Hematopoietic multipotent progenitor cell treated with erythropoietin and hydrocortisone succinate and interleukin-3 and kit ligand, for 17 days (in vitro differentiated cells): ENCODE measurements around the gene SMARCB1.

Experiments used
- DNase-seq: peaks from one replicate; pipeline ENCODE4 v3.0.0-alpha.2; 2015; ENCODE audit warnings: low spot score

SMARCB1 gene

GRCh38 chr22:23803001-23803819, 16.4 kb downstream of the SMARCB1 start:
- no peak for DNase-seq

- no peak for DNase-seq
Measured at GRCh38 chr22:23804781-23805291, 18.1 kb downstream of the SMARCB1 start.

DNA sequence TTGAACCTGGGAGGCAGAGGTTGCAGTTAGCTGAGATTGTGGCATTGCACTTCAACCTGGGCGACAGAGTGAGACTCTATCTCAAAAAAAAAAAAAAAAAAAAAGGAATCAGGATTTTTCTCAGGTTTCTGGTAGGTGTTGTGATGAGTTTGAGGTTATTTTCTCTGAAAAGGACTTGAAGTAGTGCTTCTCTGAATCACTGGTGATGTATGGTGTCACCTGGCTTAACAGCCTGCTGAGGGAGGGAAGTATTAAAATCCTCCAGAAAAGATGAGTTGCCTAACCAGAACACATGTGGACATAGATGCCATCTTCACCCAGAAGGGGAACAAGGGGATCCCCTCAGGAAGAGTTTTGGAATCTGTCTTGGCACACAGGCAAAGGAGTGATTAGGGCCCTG, 20.1 kb downstream of the SMARCB1 start:
- DNase-seq, result no peak

- DNase-seq, result no peak
Measured at GRCh38 chr22:23812378-23812777, 25.6 kb downstream of the SMARCB1 start.

GRCh38 chr22:23815541-23816155, 28.9 kb downstream of the SMARCB1 start:
- DNase-seq, result no peak

DNA sequence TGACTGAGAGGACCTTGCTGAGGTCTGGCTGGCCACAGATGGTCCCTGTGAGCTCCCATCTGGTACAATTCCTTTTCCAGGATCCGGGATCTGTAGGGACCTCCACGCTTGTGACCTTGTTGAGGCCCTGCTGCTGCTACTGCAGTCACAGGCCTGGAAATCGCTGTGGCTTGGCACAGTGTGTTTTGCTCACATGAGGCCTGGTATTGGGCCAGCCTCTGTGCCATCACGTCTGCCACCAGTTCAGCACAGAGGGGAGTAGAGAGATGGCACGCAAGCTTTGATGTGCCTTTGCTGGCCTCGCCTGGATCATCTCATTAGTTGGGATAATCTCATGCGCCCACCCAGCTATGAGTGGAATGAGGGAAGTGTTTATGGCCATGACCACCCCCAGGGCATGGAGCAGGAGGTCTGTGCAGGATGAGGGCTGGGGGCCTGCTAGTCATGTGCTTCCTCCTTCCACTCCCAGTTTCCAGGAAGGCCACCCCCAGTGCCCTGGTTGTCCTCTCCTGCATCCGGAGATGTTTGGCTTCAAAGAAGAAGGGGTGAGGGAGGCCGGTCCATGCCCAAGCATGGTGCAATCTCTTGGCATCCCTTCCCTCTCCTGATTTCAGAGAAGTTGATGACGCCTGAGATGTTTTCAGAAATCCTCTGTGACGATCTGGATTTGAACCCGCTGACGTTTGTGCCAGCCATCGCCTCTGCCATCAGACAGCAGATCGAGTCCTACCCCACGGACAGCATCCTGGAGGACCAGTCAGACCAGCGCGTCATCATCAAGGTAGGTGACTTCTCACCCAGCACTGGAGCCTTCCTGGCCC, 29.6 kb downstream of the SMARCB1 start:
- no peak for DNase-seq

DNA sequence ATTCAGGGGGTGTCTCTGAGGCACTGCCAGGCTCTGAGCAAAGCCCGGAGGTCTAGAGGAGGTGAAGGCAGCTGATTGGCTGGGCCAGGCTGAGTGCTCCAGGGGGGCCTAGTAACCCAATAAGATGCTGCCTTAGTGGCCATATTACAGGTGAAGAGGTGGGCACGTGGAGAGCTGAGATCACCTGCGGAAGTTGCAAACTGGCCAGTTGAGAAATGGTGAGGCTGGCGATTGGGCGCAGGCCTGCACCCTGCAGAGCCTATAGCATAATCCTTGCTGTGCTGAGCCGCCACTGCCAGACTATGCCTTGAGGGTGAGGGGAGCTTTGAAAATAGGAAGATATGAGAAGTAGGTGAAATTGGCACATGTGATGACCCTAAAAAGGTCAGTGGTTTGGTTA, 30.4 kb downstream of the SMARCB1 start:
- DNase-seq, result no peak

- no peak for DNase-seq
Measured at GRCh38 chr22:23818541-23818940, 31.8 kb downstream of the SMARCB1 start.

- no peak for DNase-seq
Measured at GRCh38 chr22:23820748-23821211, 34.0 kb downstream of the SMARCB1 start.

DNA sequence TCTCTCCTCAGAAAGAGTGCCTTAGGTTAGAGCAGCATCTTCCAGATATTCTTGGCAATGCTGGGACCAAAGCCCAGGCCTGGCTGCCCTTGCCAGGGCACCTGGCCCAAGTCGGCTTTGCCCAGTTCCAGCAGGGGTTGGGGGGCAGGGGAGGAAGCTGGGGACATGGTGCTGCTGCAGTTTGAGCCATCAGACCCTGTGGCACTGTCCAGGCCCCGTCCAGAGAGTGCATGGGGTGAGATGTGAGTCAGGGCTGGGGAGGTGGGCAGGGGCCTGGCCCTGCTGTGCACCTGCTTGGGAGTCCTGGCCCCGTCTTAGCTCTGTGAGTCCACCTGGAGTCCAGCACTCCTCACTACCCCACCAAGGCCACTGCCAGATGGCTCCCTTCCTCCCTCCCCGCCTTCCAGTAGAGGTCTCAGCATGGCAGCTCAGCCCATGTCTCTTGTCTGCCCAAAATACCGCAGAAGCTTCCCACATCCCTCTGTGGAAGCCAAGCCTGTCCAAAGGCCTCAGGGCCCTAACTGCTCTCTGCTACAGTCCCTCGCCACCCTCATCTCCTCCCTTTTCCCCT, 35.4 kb downstream of the SMARCB1 start:
- no peak for DNase-seq

GRCh38 chr22:23823331-23823791, 36.6 kb downstream of the SMARCB1 start:
- no peak for DNase-seq

- no peak for DNase-seq
Measured at GRCh38 chr22:23824476-23825245, 37.9 kb downstream of the SMARCB1 start.

DNA sequence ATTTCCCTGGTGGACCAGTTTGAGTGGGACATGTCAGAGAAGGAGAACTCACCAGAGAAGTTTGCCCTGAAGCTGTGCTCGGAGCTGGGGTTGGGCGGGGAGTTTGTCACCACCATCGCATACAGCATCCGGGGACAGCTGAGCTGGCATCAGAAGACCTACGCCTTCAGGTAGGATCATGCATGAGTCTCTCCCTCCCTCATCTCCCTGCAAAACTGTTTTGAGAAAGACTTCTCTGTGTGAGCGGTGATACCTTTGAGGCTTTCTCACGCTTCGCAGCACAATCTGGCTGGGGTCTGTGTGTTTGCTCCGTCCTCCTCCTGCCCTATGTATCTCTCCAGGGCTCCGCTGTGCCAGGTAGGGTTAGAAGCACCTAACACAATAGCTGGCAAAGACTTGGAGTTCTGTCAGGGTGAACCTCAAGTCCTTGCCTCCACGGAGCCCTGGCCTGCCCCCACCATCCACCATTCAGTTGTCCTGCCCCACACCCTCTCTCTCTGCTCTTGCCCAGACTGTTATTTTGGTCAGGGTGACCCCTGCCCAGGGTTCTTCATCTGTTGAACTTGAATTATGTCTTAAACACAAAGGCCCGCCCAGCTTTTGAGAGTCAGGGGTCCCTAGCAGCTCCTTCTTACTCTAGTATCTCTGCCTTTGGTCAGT, 38.6 kb downstream of the SMARCB1 start:
- DNase-seq, result no peak

DNA sequence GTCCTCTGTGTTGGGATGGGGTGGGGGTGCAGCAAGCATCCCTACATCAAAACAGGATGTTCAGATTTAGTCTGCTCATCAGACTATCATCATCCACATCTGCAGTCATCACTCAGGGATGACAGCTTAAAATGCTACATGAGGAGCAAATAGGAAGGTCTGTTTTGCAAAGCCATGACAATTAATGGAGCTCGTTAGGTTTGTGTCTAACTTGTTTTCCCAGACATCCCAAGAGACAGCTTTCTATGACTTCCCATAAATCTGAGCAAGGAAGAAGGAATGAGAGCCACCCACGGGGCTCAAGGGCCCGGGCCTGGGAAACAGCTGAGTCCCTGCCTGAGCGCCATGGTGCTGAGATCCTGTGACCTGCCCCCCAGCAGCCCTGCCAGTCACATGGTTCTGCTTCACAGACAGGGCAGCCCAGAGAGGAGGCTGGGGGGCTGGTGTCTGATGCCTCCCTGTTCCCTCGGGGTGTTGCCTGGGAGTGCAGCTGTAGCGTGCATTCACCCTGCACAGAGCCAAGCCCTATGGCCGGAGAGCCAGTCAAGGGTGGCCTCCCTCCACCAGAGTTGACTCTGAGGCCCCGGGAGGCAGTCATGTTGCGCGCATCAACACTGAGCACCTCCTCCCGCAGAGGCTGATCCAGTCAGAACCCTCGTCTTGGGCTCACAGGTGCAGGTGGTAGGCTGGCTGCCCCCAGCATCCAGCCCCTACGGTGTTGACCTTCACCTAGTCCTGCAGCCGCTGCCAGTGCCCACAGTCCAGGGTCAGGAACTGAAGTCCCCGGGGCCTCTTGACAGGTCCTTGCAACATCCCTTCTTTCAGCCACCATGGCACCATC, 40.0 kb downstream of the SMARCB1 start:
- no peak for DNase-seq

GRCh38 chr22:23827351-23827995, 40.7 kb downstream of the SMARCB1 start:
- no peak for DNase-seq

- no peak for DNase-seq
Measured at GRCh38 chr22:23828800-23829680, 42.3 kb downstream of the SMARCB1 start.

GRCh38 chr22:23829845-23830372, 43.1 kb downstream of the SMARCB1 start:
- DNase-seq, result no peak

GRCh38 chr22:23831261-23831660, 44.5 kb downstream of the SMARCB1 start:
- DNase-seq, result no peak
